ENCODE measurements around the gene KCNE1.

Gene KCNE1

GRCh38 chr21:34543017-34543416 lies 31.0 kb upstream of the KCNE1 start:
- H3K23ac ChIP-seq (ENCODE audit: low read depth, low read length, poor library complexity) = no peak overlapping the region
- WGBS, 2 donors (ENCODE audit: extremely low coverage in 2 of 2, insufficient read length in 2 of 2, insufficient replicate concordance in 1 of 2) = no CpG with 5 or more reads among the region's 3 CpGs
- no peaks in the 10 kb centered on the region for H3K27me3 ChIP-seq (ENCODE audit: control insufficient read depth in 3 of 3, insufficient read depth in 3 of 3, low read depth in 1 of 3, low read length in 3 of 3)
- H2AK5ac ChIP-seq (ENCODE audit: low read depth, low read length) = no peak overlapping the region
- no peak overlapping the region for H4K91ac ChIP-seq (ENCODE audit: low read depth, low read length, poor library complexity)
- DNase-seq (ENCODE audit: low spot score) = no peak
- H3K27ac ChIP-seq (replicated peaks; ENCODE audit: low read length) = no peak overlapping the region
- no peak overlapping the region for H3K9ac ChIP-seq (ENCODE audit: low read depth, low read length, poor library complexity)
- no peaks in the 10 kb centered on the region for H3K36me3 ChIP-seq (replicated peaks in 1 of 2; ENCODE audit: control insufficient read depth in 2 of 2, insufficient read depth in 2 of 2, low read length in 2 of 2)
- no peak overlapping the region for H3K4ac ChIP-seq (ENCODE audit: low read length)
- no peak overlapping the region for H3K14ac ChIP-seq (ENCODE audit: low read length)
- no peak overlapping the region for H2BK12ac ChIP-seq (ENCODE audit: low read length)
- H3K4me1 ChIP-seq (ENCODE audit: control insufficient read depth in 2 of 2, insufficient read depth in 1 of 2, low read depth in 1 of 2, low read length in 2 of 2) = peaks cover 14 to 16% of the 10 kb centered on the region in 2 donors
- H3K18ac ChIP-seq (ENCODE audit: low read length) = peak overlapping the region; percentile 6
- H2BK120ac ChIP-seq (ENCODE audit: low read depth, low read length) = no peak overlapping the region
- H3K79me1 ChIP-seq (ENCODE audit: low read depth, low read length) = no peaks in the 10 kb centered on the region
- H2BK5ac ChIP-seq (ENCODE audit: low read length) = no peak overlapping the region
- H3K4me3 ChIP-seq (ENCODE audit: low read length in 2 of 2) = no peak overlapping the region
- no peak overlapping the region for H4K8ac ChIP-seq (ENCODE audit: low read depth, low read length)
- H2AFZ ChIP-seq (ENCODE audit: low read length) = no peak overlapping the region
- H3K4me2 ChIP-seq (ENCODE audit: insufficient read depth, low read length, poor library complexity, severe bottlenecking) = no peak overlapping the region
- H2BK15ac ChIP-seq (ENCODE audit: low read length) = no peak overlapping the region
- H3K9me3 ChIP-seq (replicated peaks in 1 of 2; ENCODE audit: control insufficient read depth in 2 of 2, insufficient read depth in 1 of 2, low read depth in 1 of 2, low read length in 2 of 2) = peaks cover 8 to 14% of the 10 kb centered on the region in 2 donors

GRCh38 chr21:34540206-34540605 lies 28.2 kb upstream of the KCNE1 start:
- Histone ChIP-seq H2BK15ac (ENCODE audit: low read length) (no peak overlapping the region), H4K8ac (ENCODE audit: low read depth, low read length) (no peak overlapping the region), H2BK120ac (ENCODE audit: low read depth, low read length) (no peak overlapping the region), H3K4me2 (ENCODE audit: insufficient read depth, low read length, poor library complexity, severe bottlenecking) (no peak overlapping the region), H4K91ac (ENCODE audit: low read depth, low read length, poor library complexity) (no peak overlapping the region), H3K23ac (ENCODE audit: low read depth, low read length, poor library complexity) (no peak overlapping the region), H2AFZ (ENCODE audit: low read length) (no peak overlapping the region), H3K27me3 (ENCODE audit: control insufficient read depth in 3 of 3, insufficient read depth in 3 of 3, low read depth in 1 of 3, low read length in 3 of 3) (no peaks in the 10 kb centered on the region), H2BK5ac (ENCODE audit: low read length) (no peak overlapping the region), H3K4ac (ENCODE audit: low read length) (no peak overlapping the region), H3K4me3 (ENCODE audit: low read length in 2 of 2) (no peak overlapping the region), H3K79me1 (ENCODE audit: low read depth, low read length) (no peaks in the 10 kb centered on the region), H3K14ac (ENCODE audit: low read length) (no peak overlapping the region), H3K9ac (ENCODE audit: low read depth, low read length, poor library complexity) (no peak overlapping the region), H3K4me1 (ENCODE audit: control insufficient read depth in 2 of 2, insufficient read depth in 1 of 2, low read depth in 1 of 2, low read length in 2 of 2) (peaks cover 8 to 13% of the 10 kb centered on the region in 2 donors), H3K9me3 (replicated peaks in 1 of 2; ENCODE audit: control insufficient read depth in 2 of 2, insufficient read depth in 1 of 2, low read depth in 1 of 2, low read length in 2 of 2) (peaks cover 8 to 14% of the 10 kb centered on the region in 2 donors), H2BK12ac (ENCODE audit: low read length) (no peak overlapping the region), H3K27ac (replicated peaks; ENCODE audit: low read length) (no peak overlapping the region), H3K36me3 (replicated peaks in 1 of 2; ENCODE audit: control insufficient read depth in 2 of 2, insufficient read depth in 2 of 2, low read length in 2 of 2) (no peaks in the 10 kb centered on the region), H2AK5ac (ENCODE audit: low read depth, low read length) (no peak overlapping the region), H3K18ac (ENCODE audit: low read length) (no peak overlapping the region)
- WGBS, 2 donors (ENCODE audit: extremely low coverage in 2 of 2, insufficient read length in 2 of 2, insufficient replicate concordance in 1 of 2) = no CpG with 5 or more reads among the region's 5 CpGs
- no peak for DNase-seq (ENCODE audit: low spot score)

- H3K27ac ChIP-seq (replicated peaks; ENCODE audit: low read length) = no peak overlapping the region
- DNase-seq (ENCODE audit: low spot score) = no peak
- H2BK120ac ChIP-seq (ENCODE audit: low read depth, low read length) = no peak overlapping the region
- H3K4me1 ChIP-seq (ENCODE audit: control insufficient read depth in 2 of 2, insufficient read depth in 1 of 2, low read depth in 1 of 2, low read length in 2 of 2) = peaks cover 6 to 16% of the 10 kb centered on the region in 2 donors
- WGBS, 2 donors (ENCODE audit: extremely low coverage in 2 of 2, insufficient read length in 2 of 2, insufficient replicate concordance in 1 of 2) = no CpG with 5 or more reads among the region's 3 CpGs
- H3K4me3 ChIP-seq (ENCODE audit: low read length in 2 of 2) = no peak overlapping the region
- H3K36me3 ChIP-seq (replicated peaks in 1 of 2; ENCODE audit: control insufficient read depth in 2 of 2, insufficient read depth in 2 of 2, low read length in 2 of 2) = no peaks in the 10 kb centered on the region
- H3K9ac ChIP-seq (ENCODE audit: low read depth, low read length, poor library complexity) = no peak overlapping the region
- H4K91ac ChIP-seq (ENCODE audit: low read depth, low read length, poor library complexity) = no peak overlapping the region
- no peak overlapping the region for H3K4ac ChIP-seq (ENCODE audit: low read length)
- H3K9me3 ChIP-seq (replicated peaks in 1 of 2; ENCODE audit: control insufficient read depth in 2 of 2, insufficient read depth in 1 of 2, low read depth in 1 of 2, low read length in 2 of 2) = peaks cover 0 to 4% of the 10 kb centered on the region in 2 donors
- no peak overlapping the region for H3K14ac ChIP-seq (ENCODE audit: low read length)
- H3K27me3 ChIP-seq (ENCODE audit: control insufficient read depth in 3 of 3, insufficient read depth in 3 of 3, low read depth in 1 of 3, low read length in 3 of 3) = no peaks in the 10 kb centered on the region
- no peak overlapping the region for H2AFZ ChIP-seq (ENCODE audit: low read length)
- H2AK5ac ChIP-seq (ENCODE audit: low read depth, low read length) = no peak overlapping the region
- H3K23ac ChIP-seq (ENCODE audit: low read depth, low read length, poor library complexity) = no peak overlapping the region
- H3K4me2 ChIP-seq (ENCODE audit: insufficient read depth, low read length, poor library complexity, severe bottlenecking) = no peak overlapping the region
- no peak overlapping the region for H2BK15ac ChIP-seq (ENCODE audit: low read length)
- no peak overlapping the region for H2BK12ac ChIP-seq (ENCODE audit: low read length)
- H2BK5ac ChIP-seq (ENCODE audit: low read length) = no peak overlapping the region
- H3K18ac ChIP-seq (ENCODE audit: low read length) = no peak overlapping the region
- H3K79me1 ChIP-seq (ENCODE audit: low read depth, low read length) = no peaks in the 10 kb centered on the region
- no peak overlapping the region for H4K8ac ChIP-seq (ENCODE audit: low read depth, low read length)
These were observed 25.8 kb upstream of the KCNE1 start for GRCh38 chr21:34537838-34538237.

DNA sequence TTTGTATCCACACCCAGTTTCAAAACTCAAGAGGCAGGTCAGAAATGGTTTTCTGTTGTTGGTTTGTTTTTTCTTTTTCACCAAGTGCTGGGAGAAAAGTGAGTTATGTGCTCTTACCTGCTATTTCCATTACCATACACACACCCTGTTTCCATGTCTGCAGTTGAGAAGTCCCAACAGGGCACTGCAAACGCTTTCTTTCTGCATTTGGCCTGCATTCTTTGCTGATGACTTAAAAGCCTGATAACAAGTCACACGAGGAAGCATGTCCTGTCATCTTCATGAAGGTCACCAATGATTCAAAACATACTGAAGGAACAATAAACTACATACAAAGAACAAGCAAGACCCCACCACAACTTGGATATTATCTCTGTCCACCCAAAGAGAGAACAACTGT lies 24.8 kb upstream of the KCNE1 start:
- no peak overlapping the region for H2BK15ac ChIP-seq (ENCODE audit: low read length)
- H2BK120ac ChIP-seq (ENCODE audit: low read depth, low read length) = no peak overlapping the region
- DNase-seq (ENCODE audit: low spot score) = no peak
- H2BK5ac ChIP-seq (ENCODE audit: low read length) = no peak overlapping the region
- no peak overlapping the region for H3K4me3 ChIP-seq (ENCODE audit: low read length in 2 of 2)
- no peak overlapping the region for H3K4ac ChIP-seq (ENCODE audit: low read length)
- no peak overlapping the region for H2BK12ac ChIP-seq (ENCODE audit: low read length)
- H3K4me1 ChIP-seq (ENCODE audit: control insufficient read depth in 2 of 2, insufficient read depth in 1 of 2, low read depth in 1 of 2, low read length in 2 of 2) = peaks cover 6 to 16% of the 10 kb centered on the region in 2 donors
- no peak overlapping the region for H2AK5ac ChIP-seq (ENCODE audit: low read depth, low read length)
- H3K27me3 ChIP-seq (ENCODE audit: control insufficient read depth in 3 of 3, insufficient read depth in 3 of 3, low read depth in 1 of 3, low read length in 3 of 3) = no peaks in the 10 kb centered on the region
- no peak overlapping the region for H4K91ac ChIP-seq (ENCODE audit: low read depth, low read length, poor library complexity)
- H3K79me1 ChIP-seq (ENCODE audit: low read depth, low read length) = no peaks in the 10 kb centered on the region
- no peak overlapping the region for H3K4me2 ChIP-seq (ENCODE audit: insufficient read depth, low read length, poor library complexity, severe bottlenecking)
- no peak overlapping the region for H3K14ac ChIP-seq (ENCODE audit: low read length)
- no peak overlapping the region for H3K23ac ChIP-seq (ENCODE audit: low read depth, low read length, poor library complexity)
- H3K18ac ChIP-seq (ENCODE audit: low read length) = no peak overlapping the region
- H2AFZ ChIP-seq (ENCODE audit: low read length) = no peak overlapping the region
- H3K36me3 ChIP-seq (replicated peaks in 1 of 2; ENCODE audit: control insufficient read depth in 2 of 2, insufficient read depth in 2 of 2, low read length in 2 of 2) = no peaks in the 10 kb centered on the region
- no peak overlapping the region for H4K8ac ChIP-seq (ENCODE audit: low read depth, low read length)
- WGBS, 2 donors (ENCODE audit: extremely low coverage in 2 of 2, insufficient read length in 2 of 2, insufficient replicate concordance in 1 of 2) = no CpG with 5 or more reads among the region's 2 CpGs
- H3K9ac ChIP-seq (ENCODE audit: low read depth, low read length, poor library complexity) = no peak overlapping the region
- peaks cover 0 to 4% of the 10 kb centered on the region in 2 donors for H3K9me3 ChIP-seq (replicated peaks in 1 of 2; ENCODE audit: control insufficient read depth in 2 of 2, insufficient read depth in 1 of 2, low read depth in 1 of 2, low read length in 2 of 2)
- H3K27ac ChIP-seq (replicated peaks; ENCODE audit: low read length) = no peak overlapping the region

Data from neuronal stem cell (in vitro differentiated cells).